ENCODE results near the gene MAP3K4.
A peak's percentile ranks its signal among the peaks of the same experiment; 100 is the strongest.
"Not testable (repeated sequence)": the region's sequence is repeated elsewhere in the genome, so short reads cannot be mapped to it uniquely, and the experiment has no call there.

MAP3K4 gene

DNA sequence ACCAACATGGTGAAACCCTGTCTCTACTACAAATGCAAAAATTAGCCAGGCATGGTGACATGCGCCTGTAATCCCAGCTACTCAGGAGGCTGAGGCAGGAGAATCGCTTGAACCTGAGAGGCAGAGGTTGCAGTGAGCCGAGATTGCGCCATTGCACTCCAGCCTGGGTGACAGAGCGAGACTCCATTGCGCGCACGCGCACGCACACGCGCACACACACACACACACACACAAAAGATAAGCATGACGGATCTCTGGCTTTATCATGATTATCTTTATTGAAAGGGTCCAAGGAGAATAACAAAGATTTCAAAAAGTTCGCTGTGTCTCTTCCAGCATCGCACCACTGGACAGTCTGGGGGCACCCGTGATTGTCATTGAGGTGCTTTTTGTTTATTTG, 19.0 kb upstream of the MAP3K4 start:
- DNase-seq, result not testable (repeated sequence)

- DNase-seq, result no peak
These were observed 18.0 kb upstream of the MAP3K4 start for GRCh38 chr6:160973311-160974250.

GRCh38 chr6:160974304-160974771, 17.2 kb upstream of the MAP3K4 start:
- DNase-seq, result peak; percentile 26

DNA sequence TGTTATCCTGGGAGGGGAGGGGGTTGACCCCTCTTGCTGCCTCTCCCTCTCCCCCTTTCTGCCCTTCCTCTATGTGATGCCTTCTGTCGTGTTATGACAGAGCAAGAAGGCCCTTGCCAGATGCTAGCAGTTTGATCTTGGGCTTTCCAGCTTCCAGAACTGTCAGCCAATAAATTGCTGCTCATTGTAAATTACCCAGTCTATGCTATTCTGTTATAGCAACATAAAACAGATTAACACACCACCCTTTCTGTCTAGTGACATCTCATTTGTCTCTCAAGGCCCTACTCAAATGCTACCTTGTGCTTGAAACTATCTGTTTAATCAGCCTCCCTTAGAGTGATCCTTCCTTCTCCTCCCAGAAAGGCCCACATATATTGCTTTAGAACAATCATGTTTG, 16.4 kb upstream of the MAP3K4 start:
- DNase-seq, result no peak

DNA sequence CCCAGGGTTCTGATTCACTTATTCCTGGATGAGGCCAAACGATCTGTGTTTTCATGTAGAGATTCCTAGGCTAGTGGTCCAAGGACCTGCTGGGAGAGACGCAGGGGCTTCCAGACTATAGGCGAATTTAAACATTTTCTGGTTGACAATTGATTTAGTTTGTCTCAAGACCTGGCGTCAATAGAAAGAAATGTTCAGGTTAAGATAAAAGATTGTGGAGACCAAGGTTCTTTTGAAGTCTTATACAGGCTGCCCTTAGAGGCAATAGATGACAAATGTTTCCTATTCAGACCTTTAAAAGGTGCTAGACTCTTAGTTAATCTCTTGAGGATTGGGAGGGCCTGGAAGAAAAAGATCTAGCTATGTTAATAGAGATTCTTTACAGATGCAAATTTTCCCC, 15.6 kb upstream of the MAP3K4 start:
- DNase-seq, result not testable (repeated sequence)

- DNase-seq, result no peak
These were observed 13.2 kb upstream of the MAP3K4 start for GRCh38 chr6:160978141-160978901.

- DNase-seq, result no peak
These were observed 12.4 kb upstream of the MAP3K4 start for GRCh38 chr6:160979061-160979708.

DNA sequence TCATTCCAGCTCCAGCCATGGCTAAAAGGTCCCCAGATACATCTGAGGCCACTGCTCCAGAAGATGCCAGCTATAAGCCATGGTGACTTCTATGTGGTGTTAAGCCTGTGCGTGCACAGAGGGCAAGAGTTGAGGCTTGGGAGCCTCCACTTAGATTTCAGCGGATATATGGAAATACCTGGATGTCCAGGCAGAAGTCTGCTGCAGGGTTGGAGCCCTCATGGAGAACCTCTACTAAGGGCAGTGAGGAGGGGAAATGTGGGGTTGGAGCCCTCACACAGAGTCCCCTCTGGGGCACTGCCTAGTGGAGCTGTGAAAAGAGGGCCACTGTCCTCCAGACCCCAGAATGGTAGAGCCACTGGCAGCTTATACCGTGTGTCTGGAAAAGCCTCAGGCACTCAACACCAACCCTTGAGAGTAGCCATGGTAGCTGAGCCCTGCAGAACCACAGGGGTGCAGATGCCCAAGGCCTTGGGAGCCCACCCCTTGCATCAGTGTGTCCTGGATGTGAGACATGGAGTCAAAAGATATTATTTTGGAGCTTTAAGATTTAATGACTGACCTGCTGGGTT, 8.1 kb upstream of the MAP3K4 start:
- DNase-seq, result not testable (repeated sequence)

DNA sequence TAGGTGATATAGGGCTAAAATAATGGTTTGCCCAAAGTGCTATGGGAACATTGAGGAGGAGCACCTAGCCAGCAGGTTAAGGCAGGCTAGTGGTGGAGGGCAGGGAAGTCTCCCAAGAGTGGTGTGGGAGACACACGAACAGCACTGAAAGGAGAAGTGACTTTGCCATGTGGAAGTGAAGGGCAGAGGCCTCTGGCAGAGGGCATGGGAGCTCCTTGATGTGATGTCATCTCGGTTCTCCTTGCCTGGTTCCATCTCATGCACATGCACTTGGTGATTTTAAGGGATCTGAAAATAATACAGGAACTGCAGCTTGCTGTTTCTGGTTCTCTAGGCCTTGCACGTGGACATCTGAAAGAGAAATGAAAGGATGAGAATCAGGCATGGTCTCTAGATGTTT, 4.7 kb upstream of the MAP3K4 start:
- DNase-seq, result no peak

DNA sequence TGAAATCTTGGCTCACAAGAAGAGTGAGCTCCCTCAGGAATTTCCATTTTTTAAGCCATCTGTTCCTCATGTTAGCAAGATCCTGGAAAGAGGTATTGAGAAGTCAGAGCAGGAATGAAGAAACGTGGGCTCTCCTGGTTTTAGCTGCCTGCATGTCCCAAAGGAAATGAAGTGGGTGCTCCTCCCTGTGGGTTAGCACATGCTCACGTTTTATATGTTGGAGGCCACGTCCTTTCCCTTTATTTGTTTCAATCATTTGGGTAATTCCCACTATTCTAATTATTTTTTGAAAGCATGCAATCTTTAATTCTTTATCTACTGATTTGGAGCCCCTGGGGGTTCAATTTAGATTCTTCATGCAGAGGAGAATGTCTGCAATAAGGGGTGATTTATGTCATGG, 4.3 kb upstream of the MAP3K4 start:
- DNase-seq, result no peak

GRCh38 chr6:160990847-160991405, 643 bp upstream of the MAP3K4 start:
- no peak for DNase-seq

DNA sequence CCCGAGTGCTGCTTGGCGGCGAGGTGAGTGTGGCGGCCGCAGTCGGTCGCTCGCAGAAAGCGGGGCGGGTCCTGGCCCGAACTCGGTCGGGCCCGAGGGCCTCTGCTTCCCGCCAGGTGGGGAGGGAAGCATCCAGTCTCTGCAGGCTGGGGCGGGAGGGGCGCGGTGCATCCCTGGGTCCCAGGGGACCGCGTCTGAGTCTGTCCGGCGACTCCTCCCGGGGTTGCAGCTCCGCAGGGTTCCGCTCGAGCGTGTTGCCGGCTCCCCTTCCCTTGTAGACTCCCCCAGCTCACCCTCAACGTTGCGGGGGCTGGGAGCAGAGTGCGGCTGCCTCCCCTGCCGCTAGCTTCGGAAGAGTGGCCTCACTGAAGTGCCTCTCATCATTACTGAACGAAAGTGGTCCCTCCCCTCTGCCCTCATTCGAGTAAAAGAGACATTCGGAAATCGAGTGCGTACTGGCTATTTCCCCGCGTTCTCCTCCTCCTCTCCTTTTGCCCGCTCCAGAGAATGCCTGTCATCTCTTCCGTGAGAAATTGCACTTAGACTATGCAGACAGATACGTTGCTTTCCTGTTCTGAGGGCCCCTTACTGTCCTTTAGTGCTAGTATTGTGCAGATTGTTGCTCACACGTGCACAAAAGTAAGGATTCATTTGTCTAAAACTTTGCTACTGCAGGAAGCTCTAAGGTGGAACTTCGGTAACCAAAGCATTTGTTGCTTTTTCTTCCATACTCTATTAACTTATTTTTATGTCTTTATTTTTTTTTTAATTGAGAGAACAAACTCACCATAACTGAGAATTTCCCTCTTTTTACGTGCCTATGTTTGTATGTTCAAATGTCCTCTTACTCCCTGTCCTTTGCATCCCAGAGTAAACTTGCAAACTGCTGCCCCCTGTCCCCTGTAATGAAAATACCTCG, 751 bp downstream of the MAP3K4 start:
- DNase-seq, result peak; percentile 65

- DNase-seq, result no peak
These were observed 1.4 kb downstream of the MAP3K4 start for GRCh38 chr6:160992980-160993314.

GRCh38 chr6:160995271-160995670, 3.7 kb downstream of the MAP3K4 start:
- no peak for DNase-seq

DNA sequence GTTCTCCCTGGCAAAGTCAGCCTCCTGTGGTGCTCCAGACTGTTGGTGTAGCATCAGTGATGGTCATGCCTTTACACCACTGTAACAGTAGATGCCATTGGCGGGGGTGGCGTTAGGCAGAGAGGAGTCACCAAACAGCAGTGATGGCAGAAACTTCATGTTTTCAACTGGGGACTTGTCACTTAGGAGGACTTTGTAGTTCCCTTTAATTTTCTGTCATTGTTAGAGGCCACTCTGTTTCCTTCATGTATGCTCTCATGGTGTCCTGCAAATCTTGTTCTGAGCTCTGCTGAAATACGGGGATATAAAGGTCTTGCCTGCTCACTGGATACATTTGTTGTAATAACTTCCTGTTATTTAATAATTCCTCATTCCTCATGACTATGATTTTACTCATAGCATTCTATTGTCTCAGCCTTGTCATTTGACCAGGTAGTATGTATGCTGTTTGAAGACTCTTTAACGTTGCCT, 4.6 kb downstream of the MAP3K4 start:
- no peak for DNase-seq

DNA sequence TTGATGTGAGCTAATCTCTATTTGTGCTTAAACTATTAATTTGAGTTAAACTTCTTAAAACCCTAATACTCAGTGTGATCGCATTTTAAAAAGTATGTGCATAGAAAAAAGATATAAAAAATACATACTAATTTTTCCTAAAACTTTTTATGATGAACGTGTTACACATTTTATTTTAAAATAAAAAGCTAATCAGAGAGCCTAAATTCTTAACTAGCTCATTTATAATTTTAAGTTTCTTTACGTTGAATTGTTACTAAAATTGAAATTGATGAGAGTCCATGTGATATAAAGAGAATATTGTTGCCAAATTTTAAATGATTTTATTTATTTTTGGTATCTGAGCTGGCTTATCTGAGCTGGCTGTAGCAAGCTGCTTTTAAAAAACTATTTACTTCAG, 6.6 kb downstream of the MAP3K4 start:
- DNase-seq, result no peak

DNA sequence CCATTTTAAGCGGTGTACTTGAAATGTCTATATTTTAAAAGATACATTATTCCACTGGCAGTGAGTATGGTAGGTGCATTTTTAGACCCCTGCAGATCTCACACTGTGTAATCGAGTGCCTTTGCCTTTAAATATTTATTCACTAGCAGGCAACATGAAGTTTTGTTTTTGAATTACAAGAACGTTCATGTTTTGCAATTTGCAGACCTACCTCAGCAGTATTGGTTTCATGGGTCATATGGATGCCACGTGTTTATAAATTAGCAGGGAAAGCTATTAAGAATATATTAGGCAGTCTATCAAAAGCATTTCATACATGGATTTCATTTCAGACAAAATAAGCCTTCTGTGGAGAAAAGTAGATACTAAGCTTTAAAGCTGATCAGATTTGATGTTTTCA, 7.2 kb downstream of the MAP3K4 start:
- DNase-seq, result no peak

DNA sequence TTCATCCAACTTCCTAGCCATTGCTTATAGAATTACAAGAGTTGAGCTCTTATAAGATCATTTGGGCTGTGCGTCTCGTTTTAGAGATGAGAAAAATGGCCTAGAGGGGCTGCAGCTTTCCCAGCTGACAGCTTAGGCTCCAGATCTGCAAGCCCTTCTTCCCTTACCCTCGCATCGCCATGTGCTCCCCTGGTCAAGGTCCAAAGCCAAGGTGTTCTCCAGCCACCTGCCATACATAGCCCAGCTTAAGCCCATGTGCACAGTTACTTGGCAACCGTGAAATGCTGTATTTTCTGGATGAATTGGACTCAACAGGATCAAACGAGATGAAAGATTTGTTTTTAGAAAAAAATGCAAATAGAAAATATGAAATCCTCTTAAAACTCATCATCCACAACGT, 7.9 kb downstream of the MAP3K4 start:
- no peak for DNase-seq

GRCh38 chr6:161000632-161001031, 9.1 kb downstream of the MAP3K4 start:
- DNase-seq, result no peak

- DNase-seq, result no peak
These were observed 9.9 kb downstream of the MAP3K4 start for GRCh38 chr6:161001421-161001820.

DNA sequence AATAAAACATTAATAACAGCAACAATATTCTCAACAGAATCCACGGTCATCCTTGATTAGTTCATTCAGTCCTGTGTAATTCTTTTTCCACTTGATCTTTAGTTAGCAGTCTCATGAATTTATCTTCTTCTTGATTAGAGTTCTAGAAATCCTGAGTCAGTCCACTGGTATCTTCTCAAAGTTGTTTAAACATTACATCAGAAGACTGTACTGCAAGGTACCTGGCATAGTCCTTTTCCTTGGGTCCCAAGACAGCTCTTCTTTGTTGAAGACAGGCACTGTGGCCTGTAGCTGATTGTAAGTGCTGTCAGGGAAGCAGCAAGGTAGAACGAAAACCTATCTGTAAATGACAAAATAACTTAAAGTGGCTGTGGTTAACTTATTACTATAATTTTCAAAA, 11.8 kb downstream of the MAP3K4 start:
- DNase-seq, result no peak

DNA sequence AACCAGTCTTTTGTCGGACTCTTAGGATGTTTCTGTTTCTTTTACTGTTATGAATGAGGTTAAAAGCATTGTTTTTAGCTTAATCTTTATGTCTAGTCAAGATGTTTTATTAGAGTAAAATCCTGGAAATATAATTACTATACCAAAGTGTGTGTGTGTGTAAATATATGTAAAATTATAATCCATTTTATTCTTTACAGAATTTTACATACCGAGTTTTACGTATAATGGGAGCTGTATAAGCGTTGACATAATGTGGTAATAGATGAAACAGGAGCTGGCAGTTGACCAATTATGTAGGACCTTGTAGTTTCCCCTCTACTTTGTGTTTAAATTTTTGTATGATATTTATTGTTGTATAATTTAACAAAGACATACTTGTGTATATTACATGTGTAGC, 16.7 kb downstream of the MAP3K4 start:
- DNase-seq, result no peak
